ENCODE results near the gene MUS81. TPM values are rescaled to one million over a fixed set of nuclear protein-coding genes. Genes with fewer than 3 reads are reported as not detected.

MUS81 gene
- total RNA-seq, 1 experiment from 2014 or later = 45.9 TPM

- TF ChIP-seq CREM (CRISPR knock-in tag; IDR thresholded peaks at IDR 0.05) (no peak), E2F4 (CRISPR knock-in tag; IDR thresholded peaks at IDR 0.05; ENCODE audit: borderline replicate concordance, low read depth) (no peak), MYBL2 (CRISPR knock-in tag; IDR thresholded peaks at IDR 0.05) (0 out of 2 replicates have a peak, but pooled peaks have one; percentile 14)
- TF ChIP-seq, protein P1, sequence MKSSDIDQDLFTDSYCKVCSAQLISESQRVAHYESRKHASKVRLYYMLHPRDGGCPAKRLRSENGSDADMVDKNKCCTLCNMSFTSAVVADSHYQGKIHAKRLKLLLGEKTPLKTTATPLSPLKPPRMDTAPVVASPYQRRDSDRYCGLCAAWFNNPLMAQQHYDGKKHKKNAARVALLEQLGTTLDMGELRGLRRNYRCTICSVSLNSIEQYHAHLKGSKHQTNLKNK (CRISPR knock-in tag; IDR thresholded peaks at IDR 0.05) = peak; percentile 13; the same call in 1 of the 2 replicates
- Mint-ChIP-seq H3K4me1 (peaks cover 11% of the 10 kb centered on the region), H3K36me3 (peaks cover 20% of the 10 kb centered on the region), H3K27me3 (ENCODE audit: low read depth) (peaks cover 42% of the 10 kb centered on the region), H3K27ac (peak overlapping the region; percentile 44), H3K4me3 (peak overlapping the region; percentile 88), H3K9me3 (no peaks in the 10 kb centered on the region)
- DNase-seq (ENCODE audit: low spot score) (peak; percentile 74), ATAC-seq (peak; percentile 44)
- ChIA-PET POLR2A (interaction anchor here (0.7 to 3.1 kb wide), 4 partner anchors 8 to 25 kb away, joined by 3 to 19 read pairs (median 4); partner anchors contain the start of genes CFL1, FIBP and MUS81), CTCF (interaction anchor here (0.5 to 16.6 kb wide), 7 partner anchors 8 to 181 kb away, joined by 3 to 539 read pairs (median 4); partner anchors contain the start of genes CCDC85B, CFL1, FIBP and MUS81)
Measured at GRCh38 chr11:65867284-65868071, 7.2 kb downstream of the MUS81 start.

GRCh38 chr11:65868076-65868667 is 7.9 kb downstream of the MUS81 start:
- peaks cover 46% of the 10 kb centered on the region for H3K27me3 Mint-ChIP-seq (ENCODE audit: low read depth)
- ChIA-PET CTCF (interaction anchor here (0.5 to 16.6 kb wide), 4 partner anchors 8 to 141 kb away, joined by 3 to 539 read pairs (median 50); partner anchors contain the start of genes CCDC85B, CFL1, FIBP and MUS81), POLR2A (interaction anchor here (0.7 to 3.1 kb wide), 2 partner anchors 9 to 24 kb away, joined by 3 to 19 read pairs; partner anchors contain the start of genes CFL1 and MUS81)
- peak; percentile 73 for DNase-seq (ENCODE audit: low spot score)
- peaks cover 14% of the 10 kb centered on the region for H3K36me3 Mint-ChIP-seq
- no peaks in the 10 kb centered on the region for H3K9me3 Mint-ChIP-seq
- peak overlapping the region; percentile 88 for H3K4me3 Mint-ChIP-seq
- ATAC-seq = peak; percentile 78
- H3K4me1 Mint-ChIP-seq = peaks cover 10% of the 10 kb centered on the region
- peak; percentile 22; the same call in 1 of the 2 replicates for TF ChIP-seq PRRX2 (CRISPR knock-in tag; IDR thresholded peaks at IDR 0.05)
- TF ChIP-seq HMGXB4 (CRISPR knock-in tag; IDR thresholded peaks at IDR 0.05) = no peak
- TF ChIP-seq ZNF138 (CRISPR knock-in tag; conservative IDR thresholded peaks at IDR 0.05) = no peak
- peak; percentile 67 for TF ChIP-seq NFATC4 (CRISPR knock-in tag; IDR thresholded peaks at IDR 0.05)
- 0 out of 2 replicates have a peak, but pooled peaks have one; percentile 38 for TF ChIP-seq ZNF671 (CRISPR knock-in tag; IDR thresholded peaks at IDR 0.05)
- TF ChIP-seq, protein P2, sequence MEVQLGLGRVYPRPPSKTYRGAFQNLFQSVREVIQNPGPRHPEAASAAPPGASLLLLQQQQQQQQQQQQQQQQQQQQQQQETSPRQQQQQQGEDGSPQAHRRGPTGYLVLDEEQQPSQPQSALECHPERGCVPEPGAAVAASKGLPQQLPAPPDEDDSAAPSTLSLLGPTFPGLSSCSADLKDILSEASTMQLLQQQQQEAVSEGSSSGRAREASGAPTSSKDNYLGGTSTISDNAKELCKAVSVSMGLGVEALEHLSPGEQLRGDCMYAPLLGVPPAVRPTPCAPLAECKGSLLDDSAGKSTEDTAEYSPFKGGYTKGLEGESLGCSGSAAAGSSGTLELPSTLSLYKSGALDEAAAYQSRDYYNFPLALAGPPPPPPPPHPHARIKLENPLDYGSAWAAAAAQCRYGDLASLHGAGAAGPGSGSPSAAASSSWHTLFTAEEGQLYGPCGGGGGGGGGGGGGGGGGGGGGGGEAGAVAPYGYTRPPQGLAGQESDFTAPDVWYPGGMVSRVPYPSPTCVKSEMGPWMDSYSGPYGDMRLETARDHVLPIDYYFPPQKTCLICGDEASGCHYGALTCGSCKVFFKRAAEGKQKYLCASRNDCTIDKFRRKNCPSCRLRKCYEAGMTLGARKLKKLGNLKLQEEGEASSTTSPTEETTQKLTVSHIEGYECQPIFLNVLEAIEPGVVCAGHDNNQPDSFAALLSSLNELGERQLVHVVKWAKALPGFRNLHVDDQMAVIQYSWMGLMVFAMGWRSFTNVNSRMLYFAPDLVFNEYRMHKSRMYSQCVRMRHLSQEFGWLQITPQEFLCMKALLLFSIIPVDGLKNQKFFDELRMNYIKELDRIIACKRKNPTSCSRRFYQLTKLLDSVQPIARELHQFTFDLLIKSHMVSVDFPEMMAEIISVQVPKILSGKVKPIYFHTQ (CRISPR knock-in tag; IDR thresholded peaks at IDR 0.05) = peak; percentile 45
- H3K27ac Mint-ChIP-seq = no peak overlapping the region

DNA sequence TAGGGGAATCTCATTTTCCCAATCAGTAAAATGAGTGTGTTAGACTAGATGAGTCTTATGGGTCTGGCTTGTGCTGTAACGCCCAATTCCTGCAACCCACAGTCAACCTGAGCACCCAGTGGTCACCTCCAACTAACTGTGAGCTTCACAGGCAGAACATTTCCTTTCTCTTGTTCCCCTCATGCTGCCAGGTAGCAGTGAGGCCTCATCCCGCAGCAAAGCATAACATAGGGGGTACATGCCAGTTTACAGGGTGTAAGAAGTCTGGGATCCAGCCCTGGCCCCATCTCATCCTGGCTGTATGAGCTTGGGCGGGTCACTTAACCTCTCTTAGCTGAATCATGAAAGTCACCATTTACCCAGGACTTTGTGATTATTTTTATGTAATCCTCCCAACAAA is 8.7 kb downstream of the MUS81 start:
- POLR2A ChIA-PET = interaction anchor here (0.5 to 3.1 kb wide), 3 partner anchors 10 to 205 kb away, joined by 3 to 19 read pairs (median 5); partner anchors contain the start of genes CFL1 and MUS81
- no peak for TF ChIP-seq E2F1 (CRISPR knock-in tag; IDR thresholded peaks at IDR 0.05)
- no peak for TF ChIP-seq EMX1 (CRISPR knock-in tag; IDR thresholded peaks at IDR 0.05)
- TF ChIP-seq HMGXB4 (CRISPR knock-in tag; IDR thresholded peaks at IDR 0.05) = no peak
- TF ChIP-seq NFATC4 (CRISPR knock-in tag; IDR thresholded peaks at IDR 0.05) = no peak
- TF ChIP-seq SP1 (CRISPR knock-in tag; conservative IDR thresholded peaks at IDR 0.05) = no peak
- no peak for TF ChIP-seq MAX (CRISPR knock-in tag; IDR thresholded peaks at IDR 0.05)
- TF ChIP-seq ATF1 (CRISPR knock-in tag; IDR thresholded peaks at IDR 0.05) = no peak
- no peak for TF ChIP-seq ESRRA (CRISPR knock-in tag; IDR thresholded peaks at IDR 0.05; ENCODE audit: borderline replicate concordance)
- TF ChIP-seq TP53 (CRISPR knock-in tag; IDR thresholded peaks at IDR 0.05) = no peak
- TF ChIP-seq, protein P1 (CRISPR knock-in tag; IDR thresholded peaks at IDR 0.05) = no peak
- no peak for TF ChIP-seq ZNF263 (CRISPR knock-in tag; IDR thresholded peaks at IDR 0.05; ENCODE audit: low read depth)

More for the DNA sequence above, 8.7 kb downstream of the MUS81 start:
- no peak for DNase-seq (ENCODE audit: low spot score)
- Mint-ChIP-seq H3K36me3 (peaks cover 8% of the 10 kb centered on the region), H3K4me3 (no peak overlapping the region), H3K4me1 (peaks cover 10% of the 10 kb centered on the region), H3K27ac (no peak overlapping the region), H3K9me3 (no peaks in the 10 kb centered on the region), H3K27me3 (ENCODE audit: low read depth) (peaks cover 48% of the 10 kb centered on the region)
- CTCF ChIA-PET = interaction anchor here (3.8 to 16.6 kb wide), 3 partner anchors 9 to 89 kb away, joined by 11 to 539 read pairs (median 89); partner anchors contain the start of genes CCDC85B, CFL1, FIBP and MUS81
- ATAC-seq = no peak

Data from WTC11 (cell line).